Mesenchymal stem cell (in vitro differentiated cells and primary cell): ENCODE results near the gene FAM114A1.

Experiments used
- DNase-seq: peaks from one replicate; pipeline ENCODE4 v3.0.0-alpha.2; 2013
- H2AFZ ChIP-seq: one replicate; pipeline ENCODE4 v1.6.1; 2013; ENCODE audit warnings: low read depth, mild to moderate bottlenecking, control low read depth, inconsistent platforms, low read length, moderate library complexity
- H2AK5ac ChIP-seq: 2 replicates; pipeline ENCODE4 v1.6.1; 2013; ENCODE audit warnings: low read length, moderate library complexity, mild to moderate bottlenecking, inconsistent platforms; ENCODE audit not compliant: severe bottlenecking
- H2BK120ac ChIP-seq: one replicate; pipeline ENCODE4 v1.6.1; 2013; ENCODE audit warnings: low read depth, mild to moderate bottlenecking, inconsistent platforms, low read length, moderate library complexity
- H2BK12ac ChIP-seq, 2 experiments: one replicate each; pipeline ENCODE4 v1.6.1; 2013; ENCODE audit warnings: inconsistent platforms in 2 of 2, low read length in 2 of 2, mild to moderate bottlenecking in 2 of 2, moderate library complexity in 2 of 2, control low read depth in 1 of 2
- H2BK15ac ChIP-seq: one replicate; pipeline ENCODE4 v1.6.1; 2013; ENCODE audit warnings: mild to moderate bottlenecking, low read depth, inconsistent platforms; ENCODE audit not compliant: poor library complexity, severe bottlenecking
- H2BK5ac ChIP-seq: 2 replicates; pipeline ENCODE4 v1.6.1; 2013; ENCODE audit warnings: low read depth, mild to moderate bottlenecking, low read length, control low read depth, inconsistent platforms; ENCODE audit not compliant: poor library complexity, severe bottlenecking
- H3K14ac ChIP-seq, 2 experiments: one replicate each; pipeline ENCODE4 v1.6.1; 2013; ENCODE audit warnings: inconsistent platforms in 2 of 2, low read length in 2 of 2, control low read depth in 1 of 2, mild to moderate bottlenecking in 1 of 2, moderate library complexity in 1 of 2
- H3K18ac ChIP-seq, 2 experiments: one replicate each; pipeline ENCODE4 v1.6.1; 2013; ENCODE audit warnings: inconsistent platforms in 2 of 2, low read length in 2 of 2, control low read depth in 1 of 2, low read depth in 1 of 2, mild to moderate bottlenecking in 1 of 2
- H3K23ac ChIP-seq, 2 experiments: one replicate each; pipeline ENCODE4 v1.6.1; 2013; ENCODE audit warnings: inconsistent platforms in 2 of 2, low read length in 2 of 2, mild to moderate bottlenecking in 2 of 2, moderate library complexity in 2 of 2, control low read depth in 1 of 2
- H3K27ac ChIP-seq: 2 replicates; pipeline ENCODE4 v1.5.1; 2013; ENCODE audit warnings: mild to moderate bottlenecking, moderate library complexity, low read length, control low read depth, inconsistent platforms; ENCODE audit not compliant: poor library complexity, severe bottlenecking
- H3K27me3 ChIP-seq, 2 experiments: 2 replicates each; pipeline versions ENCODE4 v1.6.1 to v1.7.0; 2013; ENCODE audit warnings: low read length in 2 of 2, mild to moderate bottlenecking in 2 of 2, moderate library complexity in 2 of 2, control low read depth in 1 of 2, inconsistent platforms in 1 of 2; ENCODE audit not compliant: control insufficient read depth in 1 of 2, insufficient read depth in 1 of 2
- H3K36me3 ChIP-seq, 2 experiments: 2 replicates each; pipeline versions ENCODE4 v1.6.1 to v1.7.0; 2013; ENCODE audit warnings: low read length in 2 of 2, control low read depth in 1 of 2, inconsistent platforms in 1 of 2, low read depth in 1 of 2, mild to moderate bottlenecking in 1 of 2; ENCODE audit not compliant: insufficient read depth in 2 of 2, control insufficient read depth in 1 of 2
- H3K4ac ChIP-seq, 2 experiments: one replicate each; pipeline ENCODE4 v1.6.1; 2013; ENCODE audit warnings: inconsistent platforms in 2 of 2, low read length in 2 of 2, mild to moderate bottlenecking in 2 of 2, moderate library complexity in 2 of 2, control low read depth in 1 of 2, low read depth in 1 of 2
- H3K4me1 ChIP-seq: 2 replicates; pipeline ENCODE4 v1.6.1; 2013; ENCODE audit warnings: low read depth, low read length, control low read depth; ENCODE audit not compliant: control insufficient read depth, insufficient read depth
- H3K4me2 ChIP-seq: 2 replicates; pipeline ENCODE4 v1.6.1; 2013; ENCODE audit warnings: low read length, mild to moderate bottlenecking, inconsistent platforms; ENCODE audit not compliant: poor library complexity, severe bottlenecking
- H3K4me3 ChIP-seq, 2 experiments: 2 replicates each; pipeline versions ENCODE4 v1.5.1 to v1.7.0; 2013; ENCODE audit warnings: low read length in 2 of 2, mild to moderate bottlenecking in 2 of 2, control low read depth in 1 of 2, low read depth in 1 of 2; ENCODE audit not compliant: insufficient read depth in 1 of 2
- H3K79me1 ChIP-seq: replicated peaks from 2 replicates; pipeline ENCODE4 v1.6.1; 2013; ENCODE audit warnings: mild to moderate bottlenecking, control low read depth, low read length, inconsistent platforms; ENCODE audit not compliant: poor library complexity, severe bottlenecking
- H3K9ac ChIP-seq: 2 replicates; pipeline ENCODE4 v1.7.0; 2013; ENCODE audit warnings: mild to moderate bottlenecking, low read length, moderate library complexity
- H3K9me3 ChIP-seq: 2 replicates; pipeline ENCODE4 v1.7.0; 2013; ENCODE audit warnings: mild to moderate bottlenecking, low read length; ENCODE audit not compliant: control insufficient read depth
- H4K8ac ChIP-seq: one replicate; pipeline ENCODE4 v1.6.1; 2013; ENCODE audit warnings: inconsistent platforms, mild to moderate bottlenecking, low read length, moderate library complexity
- H4K91ac ChIP-seq: one replicate; pipeline ENCODE4 v1.6.1; 2013; ENCODE audit warnings: mild to moderate bottlenecking, low read length, inconsistent platforms
- WGBS: methylation state at CpG from one replicate; pipeline ENCODE4 v1.1.7; 2013; ENCODE audit warnings: mixed read lengths; 5-methylcytosine and 5-hydroxymethylcytosine counted together

The FAM114A1 gene

GRCh38 chr4:38876636-38877035 lies 9.0 kb downstream of the FAM114A1 start:
- no peak for DNase-seq

GRCh38 chr4:38884254-38884653 lies 16.6 kb downstream of the FAM114A1 start:
- WGBS, result 100% methylated on average over 3 of the region's 4 CpGs
- Histone ChIP-seq H3K4ac (no peak overlapping the region), H3K27ac (no peak overlapping the region), H3K79me1 (peaks cover 30% of the 10 kb centered on the region), H3K4me2 (no peak overlapping the region), H3K18ac (no peak overlapping the region), H3K9me3 (no peaks in the 10 kb centered on the region), H4K8ac (no peak overlapping the region), H3K23ac (no peak overlapping the region), H3K9ac (no peak overlapping the region), H2BK120ac (no peak overlapping the region), H3K36me3 (peaks cover 20 to 76% of the 10 kb centered on the region in 2 experiments), H3K4me3 (no peak overlapping the region), H2BK15ac (no peak overlapping the region), H3K4me1 (no peaks in the 10 kb centered on the region), H3K14ac (no peak overlapping the region), H2AK5ac (no peak overlapping the region), H2AFZ (no peak overlapping the region), H2BK5ac (no peak overlapping the region), H3K27me3 (no peaks in the 10 kb centered on the region), H4K91ac (no peak overlapping the region), H2BK12ac (no peak overlapping the region)
- no peak for DNase-seq

More at GRCh38 chr4:38876636-38877035, 9.0 kb downstream of the FAM114A1 start:
- no peak overlapping the region for H4K8ac ChIP-seq
- peaks cover 32 to 72% of the 10 kb centered on the region in 2 experiments for H3K36me3 ChIP-seq
- H2BK120ac ChIP-seq, result no peak overlapping the region
- 100% methylated on average over 2 of the region's 2 CpGs for WGBS
- H4K91ac ChIP-seq, result no peak overlapping the region
- no peak overlapping the region for H3K27ac ChIP-seq
- no peak overlapping the region for H3K18ac ChIP-seq
- H3K4me1 ChIP-seq, result peaks cover 2% of the 10 kb centered on the region
- no peak overlapping the region for H3K23ac ChIP-seq
- no peak overlapping the region for H3K4ac ChIP-seq
- no peak overlapping the region for H3K9ac ChIP-seq
- H2BK12ac ChIP-seq, result no peak overlapping the region
- H3K4me2 ChIP-seq, result no peak overlapping the region
- no peak overlapping the region for H2AK5ac ChIP-seq
- H3K4me3 ChIP-seq, result no peak overlapping the region
- H3K9me3 ChIP-seq, result no peaks in the 10 kb centered on the region
- no peak overlapping the region for H3K14ac ChIP-seq
- H3K79me1 ChIP-seq, result peaks cover 24% of the 10 kb centered on the region
- no peaks in the 10 kb centered on the region for H3K27me3 ChIP-seq
- no peak overlapping the region for H2BK5ac ChIP-seq
- no peak overlapping the region for H2BK15ac ChIP-seq
- no peak overlapping the region for H2AFZ ChIP-seq

GRCh38 chr4:38889143-38889542 lies 21.5 kb downstream of the FAM114A1 start:
- Histone ChIP-seq H3K14ac (no peak overlapping the region), H2AFZ (no peak overlapping the region), H2AK5ac (no peak overlapping the region), H3K9ac (peak overlapping the region; percentile 75), H3K4me1 (peaks cover 6% of the 10 kb centered on the region), H3K27me3 (no peaks in the 10 kb centered on the region), H2BK5ac (no peak overlapping the region), H4K8ac (no peak overlapping the region), H3K4me2 (no peak overlapping the region), H2BK15ac (no peak overlapping the region), H2BK12ac (no peak overlapping the region), H3K4ac (no peak overlapping the region), H3K27ac (peak overlapping the region; percentile 96), H3K79me1 (peaks cover 9% of the 10 kb centered on the region), H3K4me3 (no peak overlapping the region), H3K23ac (no peak overlapping the region), H3K36me3 (peaks cover 18 to 72% of the 10 kb centered on the region in 2 experiments), H2BK120ac (no peak overlapping the region), H4K91ac (no peak overlapping the region), H3K18ac (no peak overlapping the region), H3K9me3 (no peaks in the 10 kb centered on the region)
- peak; percentile 87 for DNase-seq
- WGBS, result no CpG with 5 or more reads among the region's 1 CpG

- Histone ChIP-seq H3K4ac (no peak overlapping the region), H3K4me3 (peak overlapping the region in 1 of 2 experiments; percentile 11), H4K8ac (peak overlapping the region; percentile 66), H3K79me1 (peaks cover 18% of the 10 kb centered on the region), H2AK5ac (peak overlapping the region; percentile 93), H3K9me3 (no peaks in the 10 kb centered on the region), H2BK15ac (no peak overlapping the region), H3K4me1 (peaks cover 7% of the 10 kb centered on the region), H2BK12ac (peak overlapping the region in 1 of 2 experiments; percentile 21), H3K18ac (no peak overlapping the region), H2BK5ac (peak overlapping the region; percentile 68), H3K36me3 (peaks cover 18 to 76% of the 10 kb centered on the region in 2 experiments), H3K9ac (peak overlapping the region; percentile 54), H2AFZ (no peak overlapping the region), H2BK120ac (no peak overlapping the region), H3K14ac (no peak overlapping the region), H3K27ac (peak overlapping the region; percentile 96), H3K23ac (peak overlapping the region in 1 of 2 experiments; percentile 94), H4K91ac (no peak overlapping the region), H3K4me2 (no peak overlapping the region), H3K27me3 (no peaks in the 10 kb centered on the region)
- WGBS, result 94% methylated on average over 9 of the region's 10 CpGs
- DNase-seq, result no peak
These were observed 23.7 kb downstream of the FAM114A1 start for GRCh38 chr4:38891051-38891983.
